Keratinocyte (primary cell): ENCODE measurements around the gene ACRBP. TPM values are rescaled to one million over a fixed set of nuclear protein-coding genes. Genes with fewer than 3 reads are reported as not detected.

Experiments
- DNase-seq: peaks from one replicate; pipeline ENCODE4 v3.0.0-alpha.2; 2011; ENCODE audit warnings: low read depth, missing footprints, low spot score
- FAIRE-seq: peaks from 2 replicates; lab custom pipeline; 2011; peaks lifted over from hg19 to GRCh38; lab: Jason Lieb, UNC
- H2AFZ ChIP-seq: 2 replicates; pipeline ENCODE4 v1.6.0; 2012; ENCODE audit warnings: low read length, control low read depth, inconsistent platforms; ENCODE audit not compliant: control insufficient read depth
- H3K27ac ChIP-seq: 2 replicates; pipeline ENCODE4 v1.5.1; 2011; ENCODE audit warnings: low read length; ENCODE audit not compliant: control insufficient read depth, insufficient read depth
- H3K27me3 ChIP-seq: 3 replicates; pipeline ENCODE4 v1.6.0; 2011; ENCODE audit warnings: low read length; ENCODE audit not compliant: control insufficient read depth, insufficient read depth; ENCODE audit errors: extremely low read depth
- H3K36me3 ChIP-seq, 2 experiments: 2 replicates in 1 of 2; 3 replicates in 1 of 2; pipeline ENCODE4 v1.5.1; 2011; ENCODE audit warnings: low read length in 2 of 2, mild to moderate bottlenecking in 1 of 2; ENCODE audit not compliant: control insufficient read depth in 2 of 2, insufficient read depth in 2 of 2; ENCODE audit errors: extremely low read depth in 1 of 2
- H3K4me1 ChIP-seq: 3 replicates; pipeline ENCODE4 v1.5.1; 2011; ENCODE audit warnings: low read length; ENCODE audit not compliant: control insufficient read depth, insufficient read depth; ENCODE audit errors: extremely low read depth
- H3K4me2 ChIP-seq: 3 replicates; pipeline ENCODE4 v1.6.0; 2011; ENCODE audit warnings: low read depth, low read length; ENCODE audit not compliant: control insufficient read depth, insufficient read depth; ENCODE audit errors: extremely low read depth
- H3K4me3 ChIP-seq, 3 experiments: fragments of 200-600 bp in 1 of 3; sonication (generic) in 1 of 3; 2 replicates in 2 of 3; 3 replicates in 1 of 3; pipeline ENCODE4 v1.5.1; 2011 to 2016; ENCODE audit warnings: low read length in 3 of 3, mild to moderate bottlenecking in 3 of 3, control low read depth in 2 of 3, inconsistent platforms in 1 of 3, low read depth in 1 of 3, mixed read lengths in 1 of 3, mixed run types in 1 of 3, moderate library complexity in 1 of 3; ENCODE audit not compliant: control insufficient read depth in 2 of 3, insufficient read depth in 2 of 3; ENCODE audit errors: extremely low read depth in 1 of 3
- H3K79me2 ChIP-seq: 2 replicates; pipeline ENCODE4 v1.6.0; 2012; ENCODE audit warnings: low read length; ENCODE audit not compliant: control insufficient read depth, insufficient read depth
- H3K9ac ChIP-seq: 3 replicates; pipeline ENCODE4 v1.6.0; 2011; ENCODE audit warnings: low read length; ENCODE audit not compliant: control insufficient read depth, insufficient read depth; ENCODE audit errors: extremely low read depth
- H3K9me1 ChIP-seq: 3 replicates; pipeline ENCODE4 v1.6.0; 2011; ENCODE audit warnings: low read length; ENCODE audit not compliant: control insufficient read depth, insufficient read depth; ENCODE audit errors: extremely low read depth
- H3K9me3 ChIP-seq: 2 replicates; pipeline ENCODE4 v1.5.1; 2012; ENCODE audit warnings: low read depth, low read length; ENCODE audit not compliant: control insufficient read depth
- H4K20me1 ChIP-seq: 3 replicates; pipeline ENCODE4 v1.6.0; 2011; ENCODE audit warnings: low read length; ENCODE audit not compliant: control insufficient read depth, insufficient read depth; ENCODE audit errors: extremely low read depth
- EZH2 ChIP-seq: IDR thresholded peaks from one replicate; pipeline ENCODE4 v1.6.1; 2012; ENCODE audit warnings: inconsistent platforms, mild to moderate bottlenecking, low read length, moderate library complexity
- dilution Hi-C: fragments of 300-500 bp; cut with MboI; formaldehyde crosslinking; loops from one replicate; pipeline ENCODE4 v1.7.0; 2020; ENCODE audit warnings: low sequenced_read_pairs; ENCODE audit not compliant: extremely low pct_ligation_motif_present
- polyA plus RNA-seq, 5 experiments: library from polyadenylated mRNA; depleted of rRNA in 3 of 5; stranded (reverse) in 3 of 5; stranded (forward) in 1 of 5; unstranded in 1 of 5; fragments of >200 nt; gene quantifications; 1 replicate in 1 of 5; 2 replicates in 3 of 5; 3 replicates in 1 of 5; pipeline versions ENCODE4 v1.2.1 to v1.2.3, GENCODE V29; 2011 to 2012; ENCODE audit warnings: missing spikeins in 2 of 5, low read depth in 1 of 5, low replicate concordance in 1 of 5
- TF ChIP-seq, protein P1 (sequence below), 3 experiments: IDR thresholded peaks in 1 of 3; conservative IDR thresholded peaks in 1 of 3; optimal IDR thresholded peaks in 1 of 3; 2 replicates in 2 of 3; 3 replicates in 1 of 3; pipeline versions ENCODE3 to v1.5.1; 2011; ENCODE audit warnings: low read length in 3 of 3, mild to moderate bottlenecking in 3 of 3, moderate library complexity in 2 of 3, control low read depth in 1 of 3, inconsistent platforms in 1 of 3; ENCODE audit not compliant: insufficient read depth in 2 of 3; ENCODE audit errors: extremely low read depth in 1 of 3

The ACRBP gene
- polyA plus RNA-seq, 1 donor (not counting 4 experiments of a cell fraction or from before 2014, with no cell fraction given) = 0.09 TPM

DNA sequence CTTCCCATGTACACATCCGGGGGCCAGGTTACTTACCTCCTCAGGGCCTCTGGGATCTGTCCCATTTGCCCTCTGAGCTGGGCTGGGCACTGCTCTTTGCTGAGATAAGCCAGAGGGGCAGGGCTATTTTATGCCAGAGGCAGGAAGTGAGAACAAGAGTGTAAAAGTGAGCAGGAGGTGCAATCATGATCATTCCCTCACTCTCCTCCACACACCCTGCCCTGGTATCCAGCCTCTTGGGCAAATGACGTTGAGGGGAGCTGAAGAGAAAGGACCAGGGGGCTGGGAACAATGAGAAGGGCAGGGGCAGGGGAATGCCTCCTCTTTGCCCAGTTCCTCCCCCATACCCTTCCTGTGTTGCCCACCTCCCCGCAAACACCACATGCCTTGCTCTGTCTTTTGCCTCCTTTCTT, 15.7 kb downstream of the ACRBP start:
- H3K4me1 ChIP-seq = peaks cover 39% of the 10 kb centered on the region

DNA sequence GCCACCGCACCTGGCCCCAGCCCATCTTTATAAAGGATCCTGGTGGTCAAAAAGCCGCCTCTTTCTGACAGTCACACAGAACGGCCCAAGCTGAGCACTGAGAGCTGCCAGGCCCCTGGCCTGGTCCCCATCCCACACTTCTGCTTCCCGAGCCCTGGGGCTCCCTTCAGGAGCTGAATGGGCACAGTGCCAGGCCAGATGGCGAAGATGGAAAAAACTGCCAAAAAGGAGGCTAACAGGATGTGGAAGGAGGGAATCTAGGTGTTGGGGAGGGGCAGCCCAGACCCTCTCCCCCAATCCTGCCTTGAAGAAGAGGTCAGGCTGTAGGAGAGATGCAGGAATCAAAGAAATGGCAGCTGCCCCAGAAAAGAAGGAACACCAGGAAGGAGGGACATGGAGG, 16.5 kb downstream of the ACRBP start:
- no peak for FAIRE-seq
- Histone ChIP-seq H2AFZ (no peak overlapping the region), H3K9me3 (no peaks in the 10 kb centered on the region), H3K9me1 (no peaks in the 10 kb centered on the region), H3K4me2 (no peak overlapping the region), H3K4me3 (no peak overlapping the region), H3K9ac (no peak overlapping the region), H3K4me1 (peaks cover 32% of the 10 kb centered on the region), H3K79me2 (peaks cover 19% of the 10 kb centered on the region), H3K36me3 (peaks cover 0 to 4% of the 10 kb centered on the region in 2 experiments), H3K27ac (no peak overlapping the region), H4K20me1 (no peaks in the 10 kb centered on the region), H3K27me3 (no peaks in the 10 kb centered on the region)
- dilution Hi-C loops = no loop called here
- no peak for DNase-seq
- TF ChIP-seq EZH2 = no peak
- TF ChIP-seq, protein P1, sequence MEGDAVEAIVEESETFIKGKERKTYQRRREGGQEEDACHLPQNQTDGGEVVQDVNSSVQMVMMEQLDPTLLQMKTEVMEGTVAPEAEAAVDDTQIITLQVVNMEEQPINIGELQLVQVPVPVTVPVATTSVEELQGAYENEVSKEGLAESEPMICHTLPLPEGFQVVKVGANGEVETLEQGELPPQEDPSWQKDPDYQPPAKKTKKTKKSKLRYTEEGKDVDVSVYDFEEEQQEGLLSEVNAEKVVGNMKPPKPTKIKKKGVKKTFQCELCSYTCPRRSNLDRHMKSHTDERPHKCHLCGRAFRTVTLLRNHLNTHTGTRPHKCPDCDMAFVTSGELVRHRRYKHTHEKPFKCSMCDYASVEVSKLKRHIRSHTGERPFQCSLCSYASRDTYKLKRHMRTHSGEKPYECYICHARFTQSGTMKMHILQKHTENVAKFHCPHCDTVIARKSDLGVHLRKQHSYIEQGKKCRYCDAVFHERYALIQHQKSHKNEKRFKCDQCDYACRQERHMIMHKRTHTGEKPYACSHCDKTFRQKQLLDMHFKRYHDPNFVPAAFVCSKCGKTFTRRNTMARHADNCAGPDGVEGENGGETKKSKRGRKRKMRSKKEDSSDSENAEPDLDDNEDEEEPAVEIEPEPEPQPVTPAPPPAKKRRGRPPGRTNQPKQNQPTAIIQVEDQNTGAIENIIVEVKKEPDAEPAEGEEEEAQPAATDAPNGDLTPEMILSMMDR (optimal IDR thresholded peaks at IDR 0.05 in 1 of 3, IDR thresholded peaks at IDR 0.05 in 1 of 3, conservative IDR thresholded peaks at IDR 0.05 in 1 of 3; ENCODE audit: extremely low read depth in 1 of 3, insufficient read depth in 2 of 3, low read length in 3 of 3) = no peak

More for the DNA sequence above, 15.7 kb downstream of the ACRBP start:
- FAIRE-seq (no peak), DNase-seq (no peak)
- H3K9ac ChIP-seq = peak overlapping the region; percentile 4
- H3K36me3 ChIP-seq = peaks cover 0 to 4% of the 10 kb centered on the region in 2 experiments
- TF ChIP-seq EZH2 = no peak
- TF ChIP-seq, protein P1 (optimal IDR thresholded peaks at IDR 0.05 in 1 of 3, IDR thresholded peaks at IDR 0.05 in 1 of 3, conservative IDR thresholded peaks at IDR 0.05 in 1 of 3; ENCODE audit: extremely low read depth in 1 of 3, insufficient read depth in 2 of 3, low read length in 3 of 3) = no peak
- H3K9me1 ChIP-seq = no peaks in the 10 kb centered on the region
- no peaks in the 10 kb centered on the region for H3K27me3 ChIP-seq
- H3K4me3 ChIP-seq = no peak overlapping the region
- no peak overlapping the region for H2AFZ ChIP-seq
- H3K27ac ChIP-seq = no peak overlapping the region
- H4K20me1 ChIP-seq = no peaks in the 10 kb centered on the region
- dilution Hi-C loops = no loop called here
- peak overlapping the region; percentile 37 for H3K4me2 ChIP-seq
- no peaks in the 10 kb centered on the region for H3K9me3 ChIP-seq
- peaks cover 18% of the 10 kb centered on the region for H3K79me2 ChIP-seq
